Nephron (organoid): Measurements from ENCODE around the gene POLR1B.

Source experiments
- H3K27ac Mint-ChIP-seq, 3 experiments: 2 replicates each; pipeline ENCODE4 v1.8.0; 2020; ENCODE audit warnings: mixed read lengths in 3 of 3, mild to moderate bottlenecking in 2 of 3, moderate library complexity in 1 of 3
- H3K27me3 Mint-ChIP-seq: 2 replicates; pipeline ENCODE4 v1.8.0; 2021; ENCODE audit warnings: low read depth, mild to moderate bottlenecking, moderate library complexity, mixed read lengths
- H3K36me3 Mint-ChIP-seq: 2 replicates; pipeline ENCODE4 v1.8.0; 2020; ENCODE audit warnings: low read depth, mixed read lengths
- H3K4me1 Mint-ChIP-seq: 2 replicates; pipeline ENCODE4 v1.8.0; 2020; ENCODE audit warnings: mixed read lengths
- H3K4me3 Mint-ChIP-seq, 3 experiments: 2 replicates each; pipeline ENCODE4 v1.8.0; 2020; ENCODE audit warnings: mild to moderate bottlenecking in 3 of 3, mixed read lengths in 3 of 3, moderate library complexity in 2 of 3
- H3K9me3 Mint-ChIP-seq: 2 replicates; pipeline ENCODE4 v1.8.0; 2020; ENCODE audit warnings: mixed read lengths
- CTCF ChIP-seq, 3 experiments: fragments of 200-600 bp; sonication (generic); IDR thresholded peaks; one replicate each; pipeline ENCODE4 v1.5.0; 2021; ENCODE audit warnings: antibody characterized with exemption in 3 of 3; ENCODE audit not compliant: unreplicated experiment in 3 of 3

POLR1B gene

DNA sequence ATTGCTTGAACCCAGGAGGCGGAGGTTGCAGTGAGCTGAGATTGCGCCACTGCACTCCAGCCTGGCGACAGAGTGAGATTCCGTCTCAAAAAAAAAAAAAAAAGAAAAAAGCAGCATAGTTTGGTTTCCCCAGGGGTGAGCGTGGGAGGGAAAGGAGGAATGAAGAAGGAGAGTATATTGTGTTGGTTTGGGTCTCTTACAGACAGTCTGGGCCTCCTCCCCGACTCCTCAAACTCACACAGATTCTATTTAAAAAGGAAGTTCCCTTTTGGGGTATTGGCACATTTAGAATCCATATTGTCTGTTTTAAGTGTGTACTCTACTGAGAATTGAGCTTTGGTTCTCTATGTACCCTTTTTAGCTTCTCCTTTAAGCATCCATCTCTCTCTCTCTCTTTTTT, 76.1 kb downstream of the POLR1B start:
- H3K27me3 Mint-ChIP-seq = no peaks in the 10 kb centered on the region
- H3K9me3 Mint-ChIP-seq = peaks cover 3% of the 10 kb centered on the region
- no peaks in the 10 kb centered on the region for H3K4me1 Mint-ChIP-seq
- no peak for TF ChIP-seq CTCF (IDR thresholded peaks at IDR 0.05; ENCODE audit: unreplicated experiment in 3 of 3)
- no peaks in the 10 kb centered on the region for H3K36me3 Mint-ChIP-seq
- H3K27ac Mint-ChIP-seq = no peak overlapping the region
- H3K4me3 Mint-ChIP-seq = no peak overlapping the region

DNA sequence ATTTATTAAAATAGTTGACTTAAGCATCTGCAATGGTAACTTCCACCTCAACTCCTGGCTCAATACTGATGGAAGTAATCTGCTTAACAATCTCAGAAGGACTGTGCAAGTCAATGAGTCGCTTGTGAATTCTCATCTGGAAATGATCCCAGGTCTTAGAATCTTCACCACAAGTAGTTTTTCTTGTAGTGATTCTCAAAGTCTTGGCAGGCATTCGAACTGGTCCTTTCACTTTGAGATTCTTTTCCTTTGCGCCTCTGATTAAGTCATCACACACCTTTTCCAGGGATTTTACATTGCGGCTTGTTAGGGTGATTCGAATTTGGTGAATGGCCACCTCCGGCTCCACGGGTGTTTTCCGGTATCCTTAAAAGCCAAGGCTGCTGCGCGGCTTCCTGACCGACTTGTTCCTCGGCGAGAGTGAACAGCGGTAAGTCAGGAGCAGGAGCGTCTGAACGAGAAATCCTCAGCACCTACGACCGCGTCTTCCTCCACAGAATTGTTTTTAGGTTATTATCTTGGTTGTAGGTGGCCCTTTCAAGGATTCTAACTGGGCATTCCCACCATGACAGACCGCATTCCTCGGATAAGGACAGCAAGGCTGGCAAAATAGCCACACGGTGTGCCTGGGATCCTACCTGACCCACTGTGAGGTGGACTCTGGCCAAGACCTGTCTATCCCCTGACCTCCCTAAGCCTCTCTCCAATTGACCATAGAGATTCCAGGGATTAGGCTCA, 79.7 kb downstream of the POLR1B start:
- H3K4me3 Mint-ChIP-seq = no peak overlapping the region
- TF ChIP-seq CTCF (IDR thresholded peaks at IDR 0.05; ENCODE audit: unreplicated experiment in 3 of 3) = no peak
- H3K36me3 Mint-ChIP-seq = no peaks in the 10 kb centered on the region
- H3K4me1 Mint-ChIP-seq = peaks cover 3% of the 10 kb centered on the region
- no peak overlapping the region for H3K27ac Mint-ChIP-seq
- H3K27me3 Mint-ChIP-seq = peaks cover 3% of the 10 kb centered on the region
- no peaks in the 10 kb centered on the region for H3K9me3 Mint-ChIP-seq

- no peak overlapping the region for H3K4me3 Mint-ChIP-seq
- TF ChIP-seq CTCF (IDR thresholded peaks at IDR 0.05; ENCODE audit: unreplicated experiment in 3 of 3) = no peak
- no peak overlapping the region for H3K27ac Mint-ChIP-seq
- no peaks in the 10 kb centered on the region for H3K9me3 Mint-ChIP-seq
- peaks cover 8% of the 10 kb centered on the region for H3K4me1 Mint-ChIP-seq
- no peaks in the 10 kb centered on the region for H3K36me3 Mint-ChIP-seq
- peaks cover 3% of the 10 kb centered on the region for H3K27me3 Mint-ChIP-seq
Observed at GRCh38 chr2:112622528-112622849, 80.2 kb downstream of the POLR1B start.

DNA sequence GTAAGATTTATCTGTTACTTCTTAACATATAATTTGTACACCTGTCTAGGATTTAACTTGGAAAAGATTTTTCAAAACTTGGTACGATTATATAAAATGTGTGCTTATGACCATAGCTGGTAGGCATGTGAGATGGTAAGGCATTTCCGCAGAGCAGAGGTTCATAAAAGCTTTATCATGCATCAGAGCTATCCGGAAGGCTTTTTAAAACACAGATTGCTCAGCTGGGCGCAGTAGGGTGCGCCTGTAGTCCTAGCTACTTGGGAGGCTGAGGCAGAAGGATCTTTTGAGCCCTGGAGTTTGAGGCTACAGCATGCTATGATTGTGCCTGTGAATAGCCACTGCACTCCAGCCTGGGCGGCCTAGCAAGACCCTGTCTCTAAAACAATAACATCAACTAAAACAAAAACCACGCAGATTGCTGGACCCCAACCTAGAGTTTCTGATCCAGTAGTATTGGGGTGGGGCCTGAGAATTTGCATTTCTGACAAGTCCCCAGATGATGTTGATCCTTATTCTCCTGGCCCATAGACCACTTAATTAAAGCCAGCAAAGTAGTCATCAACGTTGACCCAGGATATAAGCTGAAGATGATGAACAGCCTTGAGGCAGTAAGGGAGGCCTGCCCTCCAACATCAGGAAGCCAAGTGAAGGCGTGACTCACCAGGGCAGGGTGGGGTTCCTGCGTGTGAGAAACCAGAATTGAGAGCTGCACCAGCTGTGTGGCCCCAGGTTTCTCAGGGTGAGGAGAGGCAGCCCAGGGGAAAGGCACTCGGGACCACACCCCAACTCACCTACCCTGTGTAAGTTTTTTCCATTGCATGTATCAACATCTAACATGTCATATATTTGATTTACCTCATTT, 81.9 kb downstream of the POLR1B start:
- no peak for TF ChIP-seq CTCF (IDR thresholded peaks at IDR 0.05; ENCODE audit: unreplicated experiment in 3 of 3)
- Mint-ChIP-seq H3K4me3 (no peak overlapping the region), H3K27ac (no peak overlapping the region), H3K4me1 (peaks cover 13% of the 10 kb centered on the region), H3K36me3 (no peaks in the 10 kb centered on the region), H3K27me3 (peaks cover 3% of the 10 kb centered on the region), H3K9me3 (no peaks in the 10 kb centered on the region)

GRCh38 chr2:112625474-112626114, 83.3 kb downstream of the POLR1B start:
- Mint-ChIP-seq H3K36me3 (no peaks in the 10 kb centered on the region), H3K9me3 (no peaks in the 10 kb centered on the region)

More at GRCh38 chr2:112625474-112626114, 83.3 kb downstream of the POLR1B start:
- peaks cover 18% of the 10 kb centered on the region for H3K4me1 Mint-ChIP-seq
- TF ChIP-seq CTCF (IDR thresholded peaks at IDR 0.05; ENCODE audit: unreplicated experiment in 3 of 3) = no peak
- peaks cover 7% of the 10 kb centered on the region for H3K27me3 Mint-ChIP-seq
- no peak overlapping the region for H3K27ac Mint-ChIP-seq
- no peak overlapping the region for H3K4me3 Mint-ChIP-seq
